HG03060 (cell line): ENCODE results near the gene IL17RB.

Source experiments
- ATAC-seq: cut with Tn5 transposase; IDR thresholded peaks from one replicate; pipeline ENCODE4 v1.9.1; 2021; ENCODE audit warnings: low read depth, moderate number of reproducible peaks; ENCODE audit not compliant: unreplicated experiment

IL17RB gene

DNA sequence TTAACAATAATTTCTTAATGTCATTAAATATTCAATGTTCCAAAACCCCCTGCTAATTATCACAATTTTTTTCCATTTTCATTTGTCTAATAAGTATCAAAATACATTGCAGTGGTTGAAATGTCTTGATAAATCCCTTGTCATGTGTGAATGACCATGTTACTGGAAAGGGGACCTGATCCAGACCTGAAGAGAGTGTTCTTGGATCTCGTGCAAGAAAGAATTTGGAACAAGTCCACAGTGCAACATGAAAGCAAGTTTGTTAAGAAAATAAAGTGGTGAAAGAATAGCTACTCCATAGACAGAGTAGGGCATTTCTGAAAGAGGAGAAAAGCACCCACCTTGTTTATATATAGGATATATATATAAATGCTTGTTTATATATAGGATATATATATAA lies 55.7 kb downstream of the IL17RB start:
- no peak for ATAC-seq

- no peak for ATAC-seq
Observed at GRCh38 chr3:53902711-53903110, 56.3 kb downstream of the IL17RB start.

DNA sequence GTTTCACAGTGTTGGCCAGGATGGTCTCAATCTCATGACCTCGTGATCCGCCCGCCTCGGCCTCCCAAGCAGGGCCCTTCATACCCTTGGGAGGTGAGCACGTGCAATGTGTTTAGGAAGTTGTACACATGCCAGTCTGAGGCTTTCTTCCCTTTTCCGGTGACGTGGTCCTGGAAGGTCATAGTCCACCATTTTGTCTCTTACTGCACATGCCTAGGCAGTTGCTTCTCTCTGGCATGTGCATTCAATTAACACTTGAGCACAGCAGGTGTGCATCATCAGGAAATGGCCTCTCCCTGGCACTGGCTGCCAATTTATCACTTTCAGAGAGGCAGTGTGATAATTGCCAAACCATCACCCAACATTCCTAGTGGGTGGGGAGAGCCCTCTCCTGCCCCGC lies 67.0 kb downstream of the IL17RB start:
- no peak for ATAC-seq
